H7 (cell line): ENCODE results near the gene NPHP4. TPM values are rescaled to one million over a fixed set of nuclear protein-coding genes. Genes with fewer than 3 reads are reported as not detected.

Experiments used
- DNase-seq: peaks from one replicate; pipeline ENCODE4 v3.0.0; 2012
- H3K27me3 ChIP-seq: 2 replicates; pipeline ENCODE4 v1.6.0; 2011; ENCODE audit warnings: mild to moderate bottlenecking, low read length; ENCODE audit not compliant: control insufficient read depth, insufficient read depth
- H3K36me3 ChIP-seq: replicated peaks from 2 replicates; pipeline ENCODE4 v1.5.1; 2011; ENCODE audit warnings: low read length; ENCODE audit not compliant: control insufficient read depth, insufficient read depth
- H3K4me3 ChIP-seq: 2 replicates; pipeline ENCODE4 v1.5.1; 2011; ENCODE audit warnings: low read depth, mild to moderate bottlenecking, control low read depth, low read length, moderate library complexity; ENCODE audit not compliant: insufficient read depth
- total RNA-seq: library from RNA; depleted of rRNA; stranded (reverse); fragments of >200 nt; shearing (Covaris generic); gene quantifications from 2 replicates; pipeline ENCODE4 v1.2.3, GENCODE V29; 2014

The NPHP4 gene
- total RNA-seq, 1 experiment from 2014 or later = 22.1 TPM

DNA sequence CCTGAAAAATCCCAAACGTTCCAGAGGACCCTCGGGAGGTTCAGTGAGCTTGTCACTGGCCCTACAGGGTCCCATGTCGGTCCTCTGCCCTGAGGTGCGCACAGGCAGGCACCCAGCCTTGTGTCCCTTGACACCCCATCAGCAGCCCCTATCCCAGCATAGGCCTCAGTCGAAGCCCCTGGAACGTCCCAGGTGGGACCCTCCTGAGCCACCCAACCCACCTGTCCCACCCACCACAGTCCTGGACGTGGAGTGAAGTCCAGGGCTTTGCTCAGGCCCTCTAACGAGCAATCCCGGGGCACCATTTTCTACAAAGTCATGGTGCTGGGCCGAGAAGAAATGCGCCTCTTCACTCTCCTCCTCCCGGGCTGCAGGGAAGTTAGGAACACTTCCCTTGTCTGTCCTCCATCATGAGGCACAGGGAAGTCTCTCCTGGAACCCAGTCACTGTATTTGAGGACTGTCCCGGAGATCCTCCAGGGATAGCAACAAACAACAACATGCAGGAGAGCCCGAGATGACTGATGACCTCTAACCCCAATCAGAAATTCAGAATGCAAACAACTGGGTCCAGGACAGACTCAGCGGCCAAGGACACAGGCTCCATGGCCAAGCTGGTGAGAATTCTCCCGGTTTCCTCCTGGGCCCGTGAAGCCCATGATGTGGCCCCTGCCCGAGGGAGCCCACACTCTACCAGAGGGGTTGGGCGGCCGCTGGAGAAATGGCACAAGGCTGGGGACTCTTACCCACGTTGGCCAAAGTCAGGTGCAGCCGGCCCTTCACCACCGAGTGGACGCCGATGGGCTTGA lies 105.5 kb downstream of the NPHP4 start:
- H3K36me3 ChIP-seq = no peaks in the 10 kb centered on the region
- no peak for DNase-seq
- H3K4me3 ChIP-seq = no peak overlapping the region
- H3K27me3 ChIP-seq = no peaks in the 10 kb centered on the region

DNA sequence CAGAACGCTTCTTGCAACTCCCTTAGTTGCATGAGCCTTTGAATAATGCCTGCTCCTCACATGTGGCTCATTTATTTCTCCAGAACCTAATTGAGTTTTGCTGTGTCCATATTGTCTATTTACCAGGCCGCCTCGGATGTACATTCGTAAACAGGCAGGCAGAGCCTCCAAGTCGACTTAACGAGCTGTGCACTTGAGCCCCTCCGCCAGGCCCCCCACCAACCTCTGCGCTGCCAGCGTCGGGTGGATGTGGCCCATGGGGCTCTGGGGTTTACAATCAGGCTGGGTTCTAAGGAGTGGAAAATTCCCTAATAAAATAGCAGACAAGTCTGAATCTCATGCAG lies 106.1 kb downstream of the NPHP4 start:
- no peak for DNase-seq
- Histone ChIP-seq H3K4me3 (no peak overlapping the region), H3K27me3 (no peaks in the 10 kb centered on the region), H3K36me3 (no peaks in the 10 kb centered on the region)

GRCh38 chr1:5885471-5886139 lies 106.6 kb downstream of the NPHP4 start:
- DNase-seq = no peak
- Histone ChIP-seq H3K4me3 (no peak overlapping the region), H3K36me3 (no peaks in the 10 kb centered on the region), H3K27me3 (no peaks in the 10 kb centered on the region)

DNA sequence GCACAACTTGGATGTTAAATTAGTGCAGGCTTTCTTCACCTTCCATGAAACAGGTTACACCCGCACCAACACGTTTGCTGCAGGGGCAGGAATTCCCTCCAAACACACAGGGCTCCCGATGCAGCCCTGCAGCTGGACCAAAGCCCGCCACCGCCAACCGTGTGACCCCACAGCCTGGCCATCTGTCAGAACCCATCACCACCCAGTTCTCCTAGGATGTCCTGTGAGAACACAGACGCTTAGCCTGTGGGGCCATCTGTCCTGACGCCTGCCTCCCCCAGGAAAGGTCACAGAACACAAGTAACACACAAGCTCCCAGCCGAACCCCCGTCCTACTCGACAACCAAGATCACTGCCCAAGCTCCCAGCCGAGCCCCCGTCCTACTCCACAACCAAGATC lies 108.1 kb downstream of the NPHP4 start:
- Histone ChIP-seq H3K27me3 (no peaks in the 10 kb centered on the region), H3K4me3 (no peak overlapping the region), H3K36me3 (no peaks in the 10 kb centered on the region; the same call in 1 of the 2 replicates)
- DNase-seq = no peak

- no peak for DNase-seq
- no peak overlapping the region for H3K4me3 ChIP-seq
- H3K36me3 ChIP-seq = no peaks in the 10 kb centered on the region; the same call in 1 of the 2 replicates
- H3K27me3 ChIP-seq = no peaks in the 10 kb centered on the region
Observed at GRCh38 chr1:5883129-5884048, 108.8 kb downstream of the NPHP4 start.

GRCh38 chr1:5882367-5883128 lies 109.7 kb downstream of the NPHP4 start:
- no peaks in the 10 kb centered on the region for H3K27me3 ChIP-seq
- no peak overlapping the region for H3K4me3 ChIP-seq
- no peaks in the 10 kb centered on the region; the same call in 1 of the 2 replicates for H3K36me3 ChIP-seq
- DNase-seq = no peak

- no peaks in the 10 kb centered on the region; the same call in 1 of the 2 replicates for H3K36me3 ChIP-seq
- no peaks in the 10 kb centered on the region for H3K27me3 ChIP-seq
- H3K4me3 ChIP-seq = no peak overlapping the region
- no peak for DNase-seq
Observed at GRCh38 chr1:5881526-5882222, 110.6 kb downstream of the NPHP4 start.

DNA sequence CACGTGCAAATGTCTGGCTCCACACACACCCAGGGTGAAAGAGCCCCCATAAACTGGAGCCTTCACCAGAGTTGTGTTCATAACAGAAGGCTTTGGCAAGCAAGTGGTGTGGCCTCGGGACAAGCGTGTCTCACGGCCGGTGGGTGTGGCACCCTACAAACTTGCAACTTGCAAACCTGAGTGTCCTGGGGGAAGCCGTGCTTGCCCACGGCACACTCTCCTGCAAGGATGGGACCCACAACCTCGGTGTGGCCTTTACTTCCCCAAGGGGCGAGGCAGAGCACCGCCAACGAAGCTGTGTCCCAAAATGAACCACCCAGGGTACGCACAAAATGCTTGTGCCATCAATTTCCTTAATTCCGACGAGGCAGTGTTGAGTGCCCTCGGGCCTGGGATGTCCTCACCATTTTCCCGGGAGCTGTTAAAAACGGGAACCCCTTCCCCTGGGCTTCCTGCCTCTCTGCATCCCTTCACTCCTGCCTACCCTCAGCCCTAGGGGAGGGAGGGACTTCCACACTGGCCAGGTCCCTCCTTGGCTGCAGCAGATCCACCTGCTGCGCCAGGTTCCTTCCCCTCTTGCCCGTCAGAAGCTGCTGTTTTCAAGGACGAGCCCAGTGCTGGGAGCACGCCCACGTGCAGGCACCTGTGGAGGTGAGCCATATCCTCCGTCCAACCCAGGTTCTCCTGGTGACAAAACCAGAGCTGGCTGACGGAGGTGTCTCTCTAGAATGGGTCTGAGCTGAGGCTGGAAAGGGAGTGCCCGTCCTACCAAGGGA lies 111.4 kb downstream of the NPHP4 start:
- no peak for DNase-seq
- no peak overlapping the region for H3K4me3 ChIP-seq

GRCh38 chr1:5879421-5879820 lies 112.8 kb downstream of the NPHP4 start:
- H3K36me3 ChIP-seq = no peaks in the 10 kb centered on the region; the same call in none of the 2 replicates
- no peak overlapping the region for H3K4me3 ChIP-seq
- H3K27me3 ChIP-seq = no peaks in the 10 kb centered on the region
- no peak for DNase-seq

More for the DNA sequence above, 111.4 kb downstream of the NPHP4 start:
- Histone ChIP-seq H3K27me3 (no peaks in the 10 kb centered on the region), H3K36me3 (no peaks in the 10 kb centered on the region; the same call in none of the 2 replicates)

GRCh38 chr1:5878971-5879370 lies 113.3 kb downstream of the NPHP4 start:
- Histone ChIP-seq H3K36me3 (no peaks in the 10 kb centered on the region; the same call in none of the 2 replicates), H3K27me3 (no peaks in the 10 kb centered on the region), H3K4me3 (no peak overlapping the region)
- no peak for DNase-seq

- H3K4me3 ChIP-seq = no peak overlapping the region
- H3K36me3 ChIP-seq = no peaks in the 10 kb centered on the region; the same call in none of the 2 replicates
- H3K27me3 ChIP-seq = no peaks in the 10 kb centered on the region
- DNase-seq = no peak
Observed at GRCh38 chr1:5877683-5878530, 114.3 kb downstream of the NPHP4 start.

DNA sequence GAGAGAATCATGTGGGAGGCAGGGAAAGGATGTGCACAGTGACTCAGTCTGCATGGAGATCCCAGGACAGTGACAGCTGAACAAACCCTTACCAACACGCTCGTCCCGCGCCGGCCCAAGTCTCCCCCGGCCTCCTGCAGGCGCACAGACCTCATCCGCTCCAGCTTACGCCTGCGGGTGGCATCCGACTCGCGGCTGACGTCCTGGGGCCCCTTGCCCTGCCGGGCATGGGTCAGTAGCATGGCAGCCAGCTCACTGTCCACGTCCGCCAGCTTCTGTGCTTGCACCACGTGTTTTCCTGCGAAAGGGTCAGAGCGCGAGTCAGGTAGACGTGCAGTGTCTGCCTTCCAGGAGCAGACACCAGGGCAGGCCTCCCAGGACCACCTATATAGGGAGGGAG lies 115.2 kb downstream of the NPHP4 start:
- no peaks in the 10 kb centered on the region; the same call in none of the 2 replicates for H3K36me3 ChIP-seq
- DNase-seq = no peak
- H3K27me3 ChIP-seq = no peaks in the 10 kb centered on the region
- H3K4me3 ChIP-seq = no peak overlapping the region
